ENCODE results near the gene ADAMTS14.

GRCh38 chr10:70771311-70772194, 99.2 kb downstream of the ADAMTS14 start:
- TF ChIP-seq CTCF (IDR thresholded peaks at IDR 0.05) (no peak), POLR2A (IDR thresholded peaks at IDR 0.05) (no peak)

Measured in adrenal gland (tissue), 5 donors.